Omental fat pad (tissue), 4 donors: ENCODE results near the gene FAM219A. TPM values are rescaled to one million over a fixed set of nuclear protein-coding genes. Genes with fewer than 3 reads are reported as not detected.

Experiments used
- ATAC-seq: fragments of 150-250 bp; one replicate; pipeline ENCODE4 v1.9.1; 2016; ENCODE audit warnings: mild to moderate bottlenecking, moderate library complexity; ENCODE audit not compliant: low FRiP score
- DNase-seq: peaks from one replicate; pipeline ENCODE4 v3.0.0-alpha.2; 2019; ENCODE audit warnings: low spot score
- total RNA-seq, 4 donors: library from RNA; depleted of rRNA; stranded (reverse); fragments of >200 nt; gene quantifications; one replicate each; pipeline ENCODE4 v1.1.0, GENCODE V29; 2016
- TF ChIP-seq, protein P1 (sequence below), 3 donors: fragments of 450-650 bp; IDR thresholded peaks; one replicate each; pipeline ENCODE4 v1.5.1; 2016 to 2017; ENCODE audit warnings: antibody characterized with exemption in 3 of 3, mild to moderate bottlenecking in 3 of 3, moderate library complexity in 2 of 3

Gene FAM219A
- total RNA-seq, 4 donors from 2014 or later: 6.7 to 16.4 (median 13.6) TPM

GRCh38 chr9:34383904-34384303, 74.5 kb downstream of the FAM219A start:
- TF ChIP-seq, protein P1, sequence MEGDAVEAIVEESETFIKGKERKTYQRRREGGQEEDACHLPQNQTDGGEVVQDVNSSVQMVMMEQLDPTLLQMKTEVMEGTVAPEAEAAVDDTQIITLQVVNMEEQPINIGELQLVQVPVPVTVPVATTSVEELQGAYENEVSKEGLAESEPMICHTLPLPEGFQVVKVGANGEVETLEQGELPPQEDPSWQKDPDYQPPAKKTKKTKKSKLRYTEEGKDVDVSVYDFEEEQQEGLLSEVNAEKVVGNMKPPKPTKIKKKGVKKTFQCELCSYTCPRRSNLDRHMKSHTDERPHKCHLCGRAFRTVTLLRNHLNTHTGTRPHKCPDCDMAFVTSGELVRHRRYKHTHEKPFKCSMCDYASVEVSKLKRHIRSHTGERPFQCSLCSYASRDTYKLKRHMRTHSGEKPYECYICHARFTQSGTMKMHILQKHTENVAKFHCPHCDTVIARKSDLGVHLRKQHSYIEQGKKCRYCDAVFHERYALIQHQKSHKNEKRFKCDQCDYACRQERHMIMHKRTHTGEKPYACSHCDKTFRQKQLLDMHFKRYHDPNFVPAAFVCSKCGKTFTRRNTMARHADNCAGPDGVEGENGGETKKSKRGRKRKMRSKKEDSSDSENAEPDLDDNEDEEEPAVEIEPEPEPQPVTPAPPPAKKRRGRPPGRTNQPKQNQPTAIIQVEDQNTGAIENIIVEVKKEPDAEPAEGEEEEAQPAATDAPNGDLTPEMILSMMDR (IDR thresholded peaks at IDR 0.05): no peak
- no peak for DNase-seq
- no peak for ATAC-seq

- TF ChIP-seq, protein P1 (IDR thresholded peaks at IDR 0.05): no peak
- ATAC-seq (no peak), DNase-seq (no peak)
Observed at GRCh38 chr9:34382879-34383278, 75.5 kb downstream of the FAM219A start.

- no peak for ATAC-seq
- DNase-seq: no peak
- TF ChIP-seq, protein P1 (IDR thresholded peaks at IDR 0.05): no peak
Observed at GRCh38 chr9:34382054-34382453, 76.3 kb downstream of the FAM219A start.

GRCh38 chr9:34381323-34381722, 77.0 kb downstream of the FAM219A start:
- DNase-seq (peak; percentile 18), ATAC-seq (no peak)
- TF ChIP-seq, protein P1 (IDR thresholded peaks at IDR 0.05): no peak

- TF ChIP-seq, protein P1 (IDR thresholded peaks at IDR 0.05): no peak
- DNase-seq: peak; percentile 42
- peak; percentile 77 for ATAC-seq
Observed at GRCh38 chr9:34380511-34381315, 77.7 kb downstream of the FAM219A start.

DNA sequence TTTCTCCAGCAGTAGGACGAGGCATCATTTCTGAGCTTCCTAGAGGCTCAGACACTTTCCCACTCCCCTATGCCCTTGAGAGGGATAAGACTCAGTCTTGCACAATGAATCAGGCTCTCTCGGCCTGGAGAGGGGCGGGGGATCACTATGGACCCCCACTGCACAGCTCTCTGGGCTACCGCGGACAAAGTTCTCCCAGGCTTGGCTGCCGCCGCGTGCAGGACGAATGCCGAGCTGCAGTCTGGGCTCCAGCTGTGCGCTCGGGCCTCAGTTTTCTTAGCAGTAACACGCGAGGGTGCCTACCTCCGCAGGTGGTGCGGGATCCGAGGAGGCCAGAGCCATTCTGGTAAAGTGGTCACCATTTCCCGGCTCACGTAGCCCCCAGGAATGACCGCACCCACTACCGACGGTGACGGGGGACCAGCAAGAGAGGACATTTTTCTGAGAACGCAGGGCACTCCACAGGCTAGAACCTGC, 78.3 kb downstream of the FAM219A start:
- TF ChIP-seq, protein P1 (IDR thresholded peaks at IDR 0.05): no peak
- ATAC-seq: no peak
- peak; percentile 16 for DNase-seq
